SK-N-DZ (cell line): ENCODE measurements around the gene SS18L1. TPM values are rescaled to one million over a fixed set of nuclear protein-coding genes. Genes with fewer than 3 reads are reported as not detected.
"Not testable (repeated sequence)": the region's sequence is repeated elsewhere in the genome, so short reads cannot be mapped to it uniquely, and the experiment has no call there.

Experiments
- DNase-seq: peaks from one replicate; pipeline ENCODE4 v3.0.0-alpha.2; 2015; ENCODE audit warnings: low spot score
- polyA plus RNA-seq, 2 experiments: library from polyadenylated mRNA; depleted of rRNA; stranded (reverse); fragments of >200 nt; gene quantifications; 2 replicates each; pipeline ENCODE4 v1.2.3, GENCODE V29; 2014

The SS18L1 gene
- polyA plus RNA-seq (2014; cell fraction: cytosol; rRNA removed), result 44.5 and 49.5 TPM in 2 replicates
- 51.7 and 69.4 TPM in 2 replicates for polyA plus RNA-seq (2014; cell fraction: nucleus; rRNA removed)

GRCh38 chr20:62143081-62143956 is at the start of gene SS18L1, which contains the start of gene PSMA7:
Gene SS18L1 (plus strand): TSS chr20:62143769. CDS start chr20:62143821, 52 bp downstream.
Gene PSMA7 (minus strand): TSS chr20:62143394. CDS start chr20:62143303, 91 bp downstream.
- DNase-seq, result peak; percentile 86

DNA sequence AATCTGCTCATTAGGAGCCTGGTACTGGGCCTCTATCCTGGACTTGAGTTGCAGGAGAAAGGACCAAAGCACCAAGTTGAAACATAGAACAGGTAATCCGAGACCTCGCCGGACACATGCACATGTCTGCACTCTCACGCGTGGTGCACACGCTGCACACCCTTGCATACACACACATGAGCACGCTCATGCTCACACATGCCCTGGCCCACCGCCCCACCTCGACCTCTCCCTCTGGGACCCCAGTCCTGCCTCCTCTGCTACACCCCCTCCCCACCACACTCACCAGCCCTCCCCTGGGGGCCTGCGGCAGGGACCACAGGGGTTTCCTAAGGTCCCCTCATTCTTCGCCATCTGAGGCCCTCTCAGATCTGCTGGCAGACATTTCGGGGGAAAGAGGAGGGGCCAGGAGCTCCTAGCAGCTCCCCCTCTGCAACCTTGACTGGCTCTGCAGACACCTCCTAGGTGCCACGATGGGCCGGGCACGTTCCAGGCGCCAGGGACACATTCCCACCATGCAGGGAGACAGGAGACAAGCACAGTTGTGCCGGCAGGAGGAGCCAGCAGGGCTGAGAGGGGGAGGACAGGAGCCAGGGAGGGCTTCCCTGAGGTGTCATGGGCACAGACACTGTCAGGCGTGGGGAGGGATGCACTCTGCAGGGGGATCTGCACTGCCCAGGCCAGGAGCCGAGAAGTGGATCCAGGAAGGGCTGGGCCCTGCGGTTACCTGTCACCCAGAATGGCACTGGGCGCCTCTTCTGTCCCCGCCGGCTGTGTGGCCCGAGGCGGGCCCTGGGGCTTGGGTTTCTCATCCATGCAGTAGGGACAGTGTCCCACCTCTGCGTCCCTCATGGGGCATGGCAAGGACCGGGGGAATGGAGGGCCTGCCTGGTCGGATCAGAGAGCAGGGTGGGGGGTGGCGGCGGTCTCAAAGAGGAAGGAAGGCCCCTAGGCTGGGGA is 46.9 kb upstream of the SS18L1 start:
- DNase-seq, result no peak

DNA sequence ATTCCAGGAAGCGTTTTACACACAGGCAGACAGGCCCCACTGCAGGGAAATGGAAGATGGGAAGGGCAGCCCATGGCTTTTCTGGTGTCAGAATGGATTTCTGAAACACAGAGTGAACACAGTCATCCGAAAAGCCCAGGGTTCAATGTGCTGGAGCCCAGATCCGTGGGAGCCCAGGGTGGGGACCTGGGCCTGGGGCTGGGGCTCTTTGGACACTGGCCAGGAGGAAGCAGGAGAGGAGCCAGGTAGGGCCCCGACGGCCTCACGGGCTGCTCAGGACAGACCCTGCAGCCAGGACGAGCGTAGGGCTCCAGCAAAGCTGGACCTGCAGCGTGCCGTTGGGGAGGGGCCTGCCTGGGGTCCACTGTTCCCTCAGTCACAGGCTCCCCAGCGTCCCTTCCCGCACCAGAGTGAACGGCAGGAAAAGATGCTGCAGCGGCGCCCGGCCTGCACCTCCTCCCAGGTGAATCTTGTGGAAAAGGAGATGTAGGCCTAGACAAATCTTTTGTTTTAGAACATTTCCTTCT is 45.6 kb upstream of the SS18L1 start:
- DNase-seq, result no peak

DNA sequence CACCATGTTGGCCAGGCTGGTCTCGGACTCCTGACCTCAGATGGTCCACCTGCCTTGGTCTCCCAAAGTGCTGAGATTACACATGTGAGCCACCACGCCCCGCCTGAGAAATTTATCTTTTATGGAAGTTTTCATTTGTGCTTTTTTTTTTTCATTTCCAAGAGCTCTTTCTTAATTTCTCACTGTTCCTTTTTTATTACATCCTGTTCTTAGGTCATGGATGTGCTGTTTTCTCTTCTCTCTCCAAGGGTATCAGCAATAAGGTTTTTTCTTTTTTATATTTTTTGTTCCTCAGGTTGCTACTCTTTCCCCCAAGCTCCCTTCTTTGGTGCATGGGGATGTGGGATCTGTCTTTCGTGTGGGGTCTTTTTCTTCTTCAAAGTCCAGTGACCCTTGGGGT is 42.5 kb upstream of the SS18L1 start:
- DNase-seq, result no peak

GRCh38 chr20:62103508-62104233 is 39.9 kb upstream of the SS18L1 start:
- DNase-seq, result no peak

DNA sequence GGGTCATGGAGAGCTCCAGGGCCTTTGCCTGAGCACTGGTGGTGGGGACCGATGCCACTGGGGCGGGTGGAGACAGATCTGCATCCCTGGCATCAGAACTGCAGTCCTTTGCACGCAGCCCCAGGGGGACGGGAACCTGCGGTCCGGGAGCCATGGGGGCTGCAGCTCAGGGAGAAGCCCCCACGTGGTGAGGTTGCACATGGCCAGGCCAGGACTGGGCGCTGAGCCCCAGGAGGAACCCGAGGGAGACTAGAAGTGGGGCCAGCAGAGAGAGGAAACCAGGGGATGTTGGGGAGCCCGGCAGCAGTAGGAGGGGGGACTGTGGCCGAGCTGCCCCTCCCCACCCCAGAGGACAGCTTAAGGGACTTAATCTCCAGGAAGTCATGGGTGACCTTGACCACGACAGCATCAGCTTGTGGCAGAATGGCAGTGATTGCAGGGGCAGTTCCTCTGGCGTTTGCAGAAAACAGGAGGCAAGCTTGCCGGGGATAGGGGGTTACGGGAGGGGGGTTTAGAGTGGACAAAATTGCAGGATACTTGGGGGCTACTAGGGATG is 39.3 kb upstream of the SS18L1 start:
- DNase-seq, result no peak

DNA sequence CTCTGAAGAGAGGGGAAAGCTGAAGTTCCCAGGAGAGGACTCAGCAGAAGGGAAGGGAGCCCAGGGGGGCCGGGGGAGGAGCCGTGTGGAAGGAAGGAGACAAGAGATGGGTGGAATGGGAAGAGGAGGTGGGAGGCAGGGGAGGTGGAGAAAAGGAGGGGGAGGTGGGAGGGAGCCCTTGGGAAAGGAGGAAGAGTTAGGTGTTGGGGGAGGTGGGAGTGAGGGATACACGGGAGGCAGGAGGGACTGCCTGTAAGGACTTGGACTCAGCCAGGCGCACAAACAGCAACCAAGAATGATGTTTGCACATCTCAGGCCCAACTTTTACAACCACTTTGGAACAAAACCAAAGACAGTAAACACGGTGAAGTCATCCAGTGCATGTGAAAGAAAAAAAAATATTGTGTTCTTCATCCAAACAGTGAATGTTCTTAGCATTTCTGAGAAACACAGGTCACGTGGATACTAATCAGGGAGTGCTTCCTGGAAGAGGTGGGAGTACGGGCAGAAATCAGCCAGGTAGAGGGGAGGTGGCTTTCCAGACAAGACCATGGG is 38.7 kb upstream of the SS18L1 start:
- DNase-seq, result no peak

- DNase-seq, result no peak
These were observed 38.0 kb upstream of the SS18L1 start for GRCh38 chr20:62105592-62105991.

GRCh38 chr20:62111148-62111547 is 32.4 kb upstream of the SS18L1 start:
- no peak for DNase-seq

DNA sequence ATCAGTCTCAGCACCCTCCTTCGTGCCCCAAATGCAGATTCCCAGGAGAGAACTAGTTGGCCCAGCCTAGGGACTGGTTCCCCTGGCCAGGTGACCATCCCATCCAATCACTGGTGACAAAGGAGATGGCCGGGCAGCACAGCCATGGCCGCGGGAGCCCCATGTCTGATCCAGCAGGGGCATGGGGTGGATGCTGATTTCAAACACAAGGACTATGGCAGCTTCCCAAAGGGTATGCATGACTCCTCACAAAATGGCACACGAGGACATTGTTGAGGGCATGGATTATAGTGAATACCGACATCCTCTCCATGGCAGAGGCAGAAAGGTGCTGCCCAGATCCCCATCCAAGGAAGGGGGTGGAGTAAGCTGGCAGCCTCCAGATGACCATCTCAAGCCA is 31.2 kb upstream of the SS18L1 start:
- DNase-seq, result no peak

GRCh38 chr20:62114894-62115293 is 28.7 kb upstream of the SS18L1 start:
- DNase-seq, result no peak

- not testable (repeated sequence) for DNase-seq
These were observed 27.7 kb upstream of the SS18L1 start for GRCh38 chr20:62115800-62116407.

GRCh38 chr20:62116558-62117361 is 26.8 kb upstream of the SS18L1 start:
- no peak for DNase-seq

DNA sequence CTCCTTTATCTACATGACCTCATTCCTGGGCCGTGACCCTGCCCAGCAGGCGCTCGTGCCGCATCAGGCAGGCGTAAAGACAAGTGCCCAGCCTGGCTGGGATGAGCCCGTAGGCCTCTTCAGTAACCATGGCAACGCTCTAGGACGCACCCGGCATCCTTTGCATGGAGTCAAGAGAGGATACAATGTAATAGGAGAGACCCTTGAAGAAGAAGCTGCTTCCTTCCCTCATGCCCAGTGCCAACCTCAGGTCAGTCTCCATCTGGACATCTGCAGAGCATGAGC is 26.3 kb upstream of the SS18L1 start:
- peak; percentile 84 for DNase-seq

DNA sequence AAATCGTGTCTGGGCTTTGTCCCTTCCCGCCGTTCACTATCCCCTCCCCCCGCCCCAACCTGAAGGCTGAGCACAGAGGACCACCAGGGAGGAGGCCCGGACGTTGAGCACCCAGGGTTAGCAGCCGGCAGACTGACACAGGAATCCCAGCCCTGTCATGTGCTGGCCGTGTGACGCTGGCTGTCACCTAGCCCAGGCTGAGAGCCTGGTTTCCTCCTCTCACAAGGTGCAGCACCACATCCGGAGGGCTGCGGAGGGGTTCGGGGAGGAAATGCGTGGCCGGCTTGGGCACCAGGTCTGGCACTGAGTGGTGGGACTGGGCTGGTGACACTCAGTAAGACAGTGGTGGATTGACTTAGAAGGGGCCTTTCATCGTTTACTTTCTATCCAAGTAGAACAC is 25.9 kb upstream of the SS18L1 start:
- DNase-seq, result no peak

DNA sequence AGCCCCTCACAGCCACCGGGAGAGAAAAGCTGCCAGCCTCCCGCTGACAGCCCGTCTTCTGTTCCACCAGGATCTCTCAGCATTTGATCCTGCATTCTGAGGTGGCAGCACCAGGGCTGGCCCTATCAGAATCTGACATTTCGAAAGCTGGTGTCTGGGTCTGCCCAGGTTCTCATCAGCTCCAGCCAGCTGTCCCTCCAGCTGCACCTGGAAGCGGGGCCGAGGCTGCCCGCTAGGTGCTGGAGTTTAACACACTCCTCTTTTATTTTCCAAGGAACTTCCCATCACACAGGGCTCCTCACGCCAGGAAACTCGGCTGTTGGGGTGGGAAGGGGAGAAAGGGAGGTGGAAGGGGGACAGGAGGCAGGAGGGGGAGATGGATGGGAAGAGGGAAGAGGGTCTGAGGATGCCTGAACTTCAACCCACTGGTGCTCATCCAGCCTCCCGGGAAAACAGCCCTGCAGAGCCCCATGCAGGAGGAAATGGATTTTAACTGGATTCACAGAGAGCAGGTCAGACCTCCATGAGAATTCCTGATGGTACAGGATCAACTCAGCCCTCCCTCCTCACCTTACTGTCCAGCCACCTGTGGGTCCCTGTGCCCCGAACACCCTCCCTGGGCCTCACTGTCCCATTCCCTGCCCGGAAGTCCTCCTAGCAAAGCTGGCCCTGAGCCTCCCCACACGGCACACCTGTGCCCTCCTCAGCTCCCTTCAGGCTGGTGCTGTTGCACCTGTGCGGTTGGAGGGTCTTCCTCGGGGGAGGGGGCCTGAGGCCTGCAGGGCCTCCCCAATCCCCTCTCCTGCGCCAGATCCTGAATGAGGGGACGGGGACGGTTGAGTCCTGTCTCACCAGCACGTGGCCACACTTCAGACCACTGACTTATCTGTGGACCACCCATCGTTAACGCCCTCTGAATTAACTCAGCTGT is 25.2 kb upstream of the SS18L1 start:
- DNase-seq, result no peak

DNA sequence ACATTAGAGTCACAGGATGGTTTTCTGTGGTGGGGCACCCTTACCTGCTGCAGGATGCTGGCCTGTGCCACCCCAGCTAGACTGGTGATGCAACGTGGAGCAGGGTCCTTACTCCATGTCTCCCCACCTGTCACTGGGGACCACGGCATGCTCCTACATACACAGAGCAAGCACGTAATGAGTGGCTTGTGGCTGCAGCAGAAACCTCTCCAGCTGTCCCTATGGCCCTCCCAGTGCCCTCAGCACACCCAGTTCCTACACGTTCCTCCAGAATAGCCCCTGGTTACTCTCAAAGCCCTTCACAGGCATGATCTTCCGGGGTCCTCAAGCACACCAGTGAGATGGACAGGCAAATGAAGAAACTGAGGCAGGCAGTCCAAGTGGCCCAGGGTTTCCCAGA is 24.5 kb upstream of the SS18L1 start:
- DNase-seq, result no peak
